NCI-H510A (cell line): ENCODE measurements around the gene NRSN2.

ENCODE experiments used
- DNase-seq: peaks from one replicate; lab custom pipeline; 2025; lab: John Stamatoyannopoulos, UW

The NRSN2 gene

DNA sequence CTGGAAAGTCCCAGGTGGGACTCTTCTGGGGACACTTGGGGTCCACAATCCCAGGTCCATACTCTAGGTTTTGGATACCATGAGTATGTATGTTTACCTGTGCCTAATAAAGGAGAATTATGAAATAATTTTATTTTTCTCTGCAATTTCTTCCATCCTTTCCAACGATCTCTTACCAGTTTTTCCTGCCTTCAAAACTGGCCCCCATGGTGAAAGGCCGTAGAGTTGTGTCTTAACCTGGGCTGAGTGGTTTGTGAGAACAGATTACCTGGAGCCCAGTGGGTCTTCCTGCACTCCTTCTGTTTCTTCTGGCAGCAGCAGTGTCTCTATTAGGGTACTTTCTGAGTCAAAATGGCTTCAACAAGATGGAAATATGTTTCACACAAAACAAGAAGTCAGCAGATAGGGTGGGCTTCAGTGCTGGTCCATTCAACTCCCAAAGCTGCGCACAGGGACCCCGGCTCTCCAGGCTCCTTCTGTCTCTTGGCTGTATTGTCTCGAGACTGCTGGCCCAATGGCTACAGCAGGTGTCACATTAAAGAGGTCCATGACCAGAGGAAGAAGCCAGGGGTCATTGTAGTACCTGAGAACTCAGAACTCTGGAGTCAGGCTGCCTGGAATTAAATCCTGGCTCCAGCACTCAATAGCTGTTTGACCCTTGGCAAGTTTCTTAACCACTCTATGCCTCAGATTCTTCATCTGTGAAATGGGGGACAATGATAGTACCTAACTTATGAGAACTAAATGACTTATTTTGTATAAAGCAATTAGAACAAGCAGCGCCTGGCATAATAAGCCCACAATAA, 50.7 kb downstream of the NRSN2 start:
- DNase-seq, result no peak

GRCh38 chr20:399182-399707, 52.3 kb downstream of the NRSN2 start:
- DNase-seq, result no peak

GRCh38 chr20:400128-400453, 53.2 kb downstream of the NRSN2 start:
- DNase-seq, result no peak

GRCh38 chr20:400454-401275, 53.8 kb downstream of the NRSN2 start:
- DNase-seq, result no peak

DNA sequence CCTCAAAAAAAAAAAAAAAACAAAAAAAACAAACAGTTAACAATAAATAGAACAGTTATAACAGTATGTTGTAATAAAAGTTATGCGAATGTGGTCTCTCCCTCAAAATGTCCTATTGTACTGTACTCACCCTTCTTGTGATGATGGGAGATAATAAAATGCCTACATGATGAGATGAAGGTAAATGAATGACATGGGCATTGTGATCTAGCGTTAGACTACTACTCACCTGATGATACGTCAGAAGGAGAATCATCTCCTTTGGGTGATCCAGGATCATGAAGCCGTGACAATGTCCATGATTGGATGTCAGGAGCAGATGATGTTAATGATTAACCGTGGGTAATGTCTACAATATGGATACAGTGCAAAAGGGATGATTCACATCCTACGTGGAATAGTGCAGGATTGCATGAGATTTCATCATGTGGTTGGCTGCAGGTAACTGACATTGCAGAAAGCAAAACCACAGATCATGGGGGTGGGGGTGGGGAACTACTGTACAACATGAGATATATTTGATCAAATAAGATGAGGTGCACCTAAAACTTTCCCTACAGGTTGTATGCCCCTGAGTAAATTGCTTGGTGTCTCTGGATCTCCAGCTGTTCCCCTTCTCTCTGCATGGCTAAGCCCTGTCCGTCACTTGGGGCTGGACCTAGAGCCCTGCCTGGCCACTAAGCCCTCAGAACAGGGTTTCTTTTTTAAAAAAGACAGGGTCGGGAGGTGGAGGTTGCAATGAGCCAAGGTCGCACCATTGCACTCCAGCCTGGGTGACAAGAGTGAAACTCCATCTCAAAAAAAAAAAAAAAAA, 55.0 kb downstream of the NRSN2 start:
- DNase-seq, result no peak

GRCh38 chr20:402496-402885, 55.6 kb downstream of the NRSN2 start:
- DNase-seq, result no peak

DNA sequence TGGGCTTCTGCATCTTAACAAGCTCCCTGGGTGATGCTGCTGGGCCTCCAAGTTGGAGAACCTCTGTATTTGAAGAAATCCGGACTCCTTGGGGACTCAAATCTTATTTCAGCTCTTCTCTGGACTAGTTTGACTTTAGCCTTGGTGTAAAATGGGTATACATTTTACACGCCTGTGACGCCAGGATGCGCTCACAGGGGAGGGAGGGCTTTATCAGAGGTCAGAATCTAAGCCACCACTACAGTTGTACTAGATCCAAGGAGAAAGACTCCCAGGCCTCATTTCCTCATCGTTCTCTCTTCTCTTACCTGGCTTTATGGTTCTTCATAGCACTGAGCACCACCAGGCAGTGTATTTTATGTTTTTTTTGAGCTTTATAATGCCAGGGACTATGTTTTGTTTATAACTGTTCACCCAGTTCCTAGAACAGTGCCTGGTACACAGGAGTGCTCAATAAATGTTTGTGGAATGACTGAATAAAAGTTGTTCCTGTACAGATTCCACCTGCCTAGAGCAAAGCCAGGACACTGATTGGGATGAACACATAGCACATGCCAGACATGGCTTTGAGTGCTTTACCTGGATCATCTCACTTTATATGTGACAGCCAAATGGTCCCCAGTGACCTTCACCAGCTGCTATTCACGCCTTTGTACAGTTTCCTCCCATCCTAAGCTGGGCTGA, 56.1 kb downstream of the NRSN2 start:
- no peak for DNase-seq

- no peak for DNase-seq
Observed at GRCh38 chr20:403582-403957, 56.7 kb downstream of the NRSN2 start.

DNA sequence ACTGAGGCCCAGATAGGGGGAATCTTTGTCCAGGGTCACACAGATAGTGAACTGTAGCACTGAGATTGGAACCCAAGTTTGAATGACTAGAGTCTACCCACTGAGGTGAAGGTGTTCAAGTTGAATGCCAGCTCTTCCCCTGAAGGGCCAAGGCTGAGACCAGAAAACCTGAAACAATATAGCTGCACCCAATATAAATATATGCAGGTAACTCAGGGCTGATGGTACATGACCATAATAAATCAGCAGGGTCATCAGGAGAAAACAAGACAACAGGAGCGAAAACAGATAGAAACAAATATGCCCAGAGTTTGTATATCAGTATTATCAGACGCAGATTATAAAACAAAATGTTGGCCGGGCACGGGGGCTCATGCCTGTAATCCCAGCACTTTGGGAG, 57.2 kb downstream of the NRSN2 start:
- DNase-seq, result no peak
